ENCODE measurements around the gene KIF7. TPM values are rescaled to one million over a fixed set of nuclear protein-coding genes. Genes with fewer than 3 reads are reported as not detected.

KIF7 gene
- total and polyA plus RNA-seq, 2 of the 8 experiments (the other 6 are each of a cell fraction or from before 2014, with no cell fraction given) = 4.9 to 14.0 TPM

DNA sequence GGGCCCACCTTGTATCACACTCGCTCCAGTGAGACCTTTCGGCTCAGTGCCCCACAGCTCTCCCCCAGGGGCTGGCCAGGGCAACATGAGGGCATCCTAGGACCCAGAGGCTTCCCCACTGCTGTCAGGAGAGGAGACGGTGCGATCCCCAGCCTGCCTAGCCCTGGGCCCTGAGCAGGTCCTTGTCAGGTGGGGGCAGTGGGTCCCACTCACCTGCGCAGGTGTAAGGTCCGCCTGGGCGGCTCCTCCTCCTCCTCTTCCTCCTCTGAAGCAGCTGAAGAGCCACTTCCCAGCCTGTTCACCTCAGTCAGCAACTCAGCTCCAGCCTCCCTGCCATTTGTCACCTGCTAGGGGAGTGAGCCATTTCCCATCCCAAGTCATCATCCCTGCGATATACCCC is 9.6 kb downstream of the KIF7 start (continued):
- TF ChIP-seq KDM5A (IDR thresholded peaks at IDR 0.05; ENCODE audit: low read length) = no peak
